Naive thymus-derived CD4-positive, alpha-beta T cell (primary cell): ENCODE results near the gene VPS4B. TPM values are rescaled to one million over a fixed set of nuclear protein-coding genes. Genes with fewer than 3 reads are reported as not detected.

ENCODE experiments used
- ATAC-seq: fragments of 150-1000 bp; cut with Tn5 transposase; 2 replicates; pipeline ENCODE4 v1.10.0; 2021; ENCODE audit warnings: mild to moderate bottlenecking, moderate library complexity
- CTCF ChIA-PET: fragments of 350-600 bp; sonication (Branson Sonifier 250); formaldehyde crosslinking; loops from one replicate; lab custom pipeline; 2021; ENCODE audit warnings: antibody characterized with exemption; lab: Charles Lee
- POLR2A ChIA-PET: fragments of 350-600 bp; sonication (Branson Sonifier 250); formaldehyde crosslinking; loops from one replicate; lab custom pipeline; 2021; ENCODE audit warnings: antibody characterized with exemption, inconsistent platforms; lab: Charles Lee
- DNase-seq, 9 donors: peaks; one replicate each; pipeline versions ENCODE4 v3.0.0 to v3.0.0-alpha.2; 2020 to 2022; ENCODE audit warnings: mixed read lengths in 1 of 9
- H3K27ac ChIP-seq: one replicate; pipeline ENCODE4 v1.7.0; 2013; ENCODE audit warnings: mild to moderate bottlenecking, low read depth, low read length, moderate library complexity
- H3K27me3 ChIP-seq, 2 donors: one replicate each; pipeline ENCODE4 v1.7.0; 2013; ENCODE audit warnings: low read length in 2 of 2, mild to moderate bottlenecking in 2 of 2, moderate library complexity in 2 of 2; ENCODE audit not compliant: control insufficient read depth in 2 of 2, insufficient read depth in 2 of 2
- H3K36me3 ChIP-seq, 3 experiments: 1 replicate in 2 of 3; 2 replicates in 1 of 3; pipeline ENCODE4 v1.7.0; 2013; ENCODE audit warnings: low read length in 3 of 3, mild to moderate bottlenecking in 3 of 3, moderate library complexity in 1 of 3; ENCODE audit not compliant: insufficient read depth in 3 of 3, control insufficient read depth in 2 of 3
- H3K4me1 ChIP-seq, 2 donors: one replicate each; pipeline ENCODE4 v1.7.0; 2013; ENCODE audit warnings: low read length in 2 of 2, mild to moderate bottlenecking in 2 of 2, moderate library complexity in 1 of 2; ENCODE audit not compliant: control insufficient read depth in 2 of 2, insufficient read depth in 2 of 2
- H3K4me3 ChIP-seq: 2 replicates; pipeline ENCODE4 v1.7.0; 2013; ENCODE audit warnings: mild to moderate bottlenecking, low read length
- H3K9me3 ChIP-seq, 3 experiments: 1 replicate in 2 of 3; 2 replicates in 1 of 3; pipeline ENCODE4 v1.7.0; 2013; ENCODE audit warnings: low read length in 3 of 3; ENCODE audit not compliant: control insufficient read depth in 2 of 3
- H3K27ac Mint-ChIP-seq, 9 donors: one replicate each; pipeline ENCODE4 v1.8.0; 2020 to 2022; ENCODE audit warnings: mixed read lengths in 9 of 9, mild to moderate bottlenecking in 8 of 9, moderate library complexity in 5 of 9, inconsistent platforms in 2 of 9
- H3K27me3 Mint-ChIP-seq, 5 donors: one replicate each; pipeline ENCODE4 v1.8.0; 2021 to 2022; ENCODE audit warnings: mixed read lengths in 5 of 5, mild to moderate bottlenecking in 1 of 5
- H3K36me3 Mint-ChIP-seq, 5 donors: one replicate each; pipeline ENCODE4 v1.8.0; 2020 to 2022; ENCODE audit warnings: mixed read lengths in 5 of 5, mild to moderate bottlenecking in 3 of 5, inconsistent platforms in 1 of 5
- H3K4me1 Mint-ChIP-seq, 7 donors: one replicate each; pipeline ENCODE4 v1.8.0; 2020 to 2022; ENCODE audit warnings: mixed read lengths in 7 of 7, mild to moderate bottlenecking in 3 of 7, inconsistent platforms in 1 of 7
- H3K4me3 Mint-ChIP-seq, 10 donors: one replicate each; pipeline ENCODE4 v1.8.0; 2020 to 2022; ENCODE audit warnings: mild to moderate bottlenecking in 10 of 10, mixed read lengths in 10 of 10, moderate library complexity in 6 of 10, inconsistent platforms in 2 of 10
- H3K9me3 Mint-ChIP-seq, 11 donors: one replicate each; pipeline ENCODE4 v1.8.0; 2020 to 2022; ENCODE audit warnings: mixed read lengths in 11 of 11, mild to moderate bottlenecking in 4 of 11, inconsistent platforms in 1 of 11, moderate library complexity in 1 of 11
- intact Hi-C, 2 donors: fragments of 100-400 bp; cut with micrococcal nuclease; formaldehyde crosslinking; loops; one replicate each; pipeline ENCODE4 v1.15.1; 2023
- polyA plus RNA-seq, 2 donors: library from polyadenylated mRNA; unstranded; fragments of 300-500 nt; fragmentation: Illumina TruSeq; gene quantifications; one replicate each; pipeline ENCODE4 v1.2.3, GENCODE V29; 2021
- total RNA-seq, 6 experiments: library from RNA in 5 of 6; stranded (reverse) in 5 of 6; gene quantifications; 1 replicate in 5 of 6; 2 replicates in 1 of 6; pipeline ENCODE4 v1.2.3 and lab custom pipeline; 2021 to 2026

The VPS4B gene
- total and polyA plus RNA-seq, 7 experiments from 2014 or later, result 47.4 to 84.6 (median 73.8) TPM

- POLR2A ChIA-PET, result no interaction called here
- Mint-ChIP-seq H3K36me3 (peaks cover 9 to 60% (median 35%) of the 10 kb centered on the region in 5 donors), H3K27ac (no peak overlapping the region), H3K27me3 (no peaks in the 10 kb centered on the region), H3K4me3 (no peak overlapping the region), H3K9me3 (no peaks in the 10 kb centered on the region), H3K4me1 (peaks cover 5 to 41% (median 34%) of the 10 kb centered on the region in 7 donors)
- peaks cover 5 to 9% of the 10 kb centered on the region in 2 donors for H3K4me1 ChIP-seq
- no peak overlapping the region for H3K4me3 ChIP-seq
- H3K27ac ChIP-seq, result no peak overlapping the region
- intact Hi-C loops, result loop anchor here in 1 of 2 donors (5.0 kb wide), 1 partner anchor 39 kb away; the partner anchor contains the start of gene KDSR
- no peak for ATAC-seq
- no peaks in the 10 kb centered on the region for H3K9me3 ChIP-seq
- H3K36me3 ChIP-seq, result peaks cover 16 to 84% (median 34%) of the 10 kb centered on the region in 3 experiments
- CTCF ChIA-PET, result no interaction called here
- H3K27me3 ChIP-seq, result no peaks in the 10 kb centered on the region
- DNase-seq, result no peak
These were observed 16.3 kb downstream of the VPS4B start for GRCh38 chr18:63405986-63406385.

- peaks cover 8 to 60% (median 34%) of the 10 kb centered on the region in 5 donors for H3K36me3 Mint-ChIP-seq
- no peak overlapping the region for H3K4me3 Mint-ChIP-seq
- H3K27ac ChIP-seq, result no peak overlapping the region
- no peak overlapping the region for H3K4me3 ChIP-seq
- intact Hi-C loops, result no loop called here
- peak overlapping the region in 2 of 9 donors; percentile 15 to 32 for H3K27ac Mint-ChIP-seq
- H3K9me3 Mint-ChIP-seq, result no peaks in the 10 kb centered on the region
- no peaks in the 10 kb centered on the region for H3K4me1 ChIP-seq
- H3K27me3 ChIP-seq, result no peaks in the 10 kb centered on the region
- ChIA-PET POLR2A (interaction anchor here (1.3 kb wide), 1 partner anchor 58 kb away, joined by 3 read pairs; no protein-coding TSS in a partner anchor), CTCF (no interaction called here)
- H3K27me3 Mint-ChIP-seq, result no peaks in the 10 kb centered on the region
- no peaks in the 10 kb centered on the region for H3K9me3 ChIP-seq
- ATAC-seq (no peak), DNase-seq (no peak)
- H3K4me1 Mint-ChIP-seq, result peaks cover 1 to 23% (median 9%) of the 10 kb centered on the region in 7 donors
- H3K36me3 ChIP-seq, result peaks cover 5 to 57% (median 25%) of the 10 kb centered on the region in 3 experiments
These were observed 19.8 kb downstream of the VPS4B start for GRCh38 chr18:63402246-63403162.

GRCh38 chr18:63399300-63399699 lies 23.0 kb downstream of the VPS4B start:
- CTCF ChIA-PET, result no interaction called here
- H3K4me3 ChIP-seq, result no peak overlapping the region
- no peaks in the 10 kb centered on the region for H3K9me3 ChIP-seq
- DNase-seq, result no peak
- H3K27ac Mint-ChIP-seq, result no peak overlapping the region
- H3K9me3 Mint-ChIP-seq, result no peaks in the 10 kb centered on the region
- H3K27me3 ChIP-seq, result no peaks in the 10 kb centered on the region
- H3K27me3 Mint-ChIP-seq, result no peaks in the 10 kb centered on the region
- intact Hi-C loops, result no loop called here
- peaks cover 8 to 50% (median 28%) of the 10 kb centered on the region in 5 donors for H3K36me3 Mint-ChIP-seq
- peaks cover 0 to 17% (median 8%) of the 10 kb centered on the region in 7 donors for H3K4me1 Mint-ChIP-seq
- H3K4me3 Mint-ChIP-seq, result no peak overlapping the region
- no peak for ATAC-seq
- POLR2A ChIA-PET, result no interaction called here
- peaks cover 13 to 67% (median 25%) of the 10 kb centered on the region in 3 experiments for H3K36me3 ChIP-seq
- no peaks in the 10 kb centered on the region for H3K4me1 ChIP-seq
- H3K27ac ChIP-seq, result no peak overlapping the region

GRCh38 chr18:63397349-63397748 lies 24.9 kb downstream of the VPS4B start:
- peaks cover 8 to 57% (median 9%) of the 10 kb centered on the region in 3 experiments for H3K36me3 ChIP-seq
- ChIA-PET CTCF (no interaction called here), POLR2A (no interaction called here)
- ATAC-seq (no peak), DNase-seq (no peak)
- no peak overlapping the region for H3K27ac Mint-ChIP-seq
- H3K27me3 Mint-ChIP-seq, result no peaks in the 10 kb centered on the region
- no peak overlapping the region for H3K4me3 Mint-ChIP-seq
- no peaks in the 10 kb centered on the region for H3K4me1 ChIP-seq
- H3K4me3 ChIP-seq, result no peak overlapping the region
- H3K9me3 Mint-ChIP-seq, result no peaks in the 10 kb centered on the region
- H3K36me3 Mint-ChIP-seq, result peaks cover 4 to 35% (median 14%) of the 10 kb centered on the region in 5 donors
- peaks cover 0 to 13% (median 8%) of the 10 kb centered on the region in 7 donors for H3K4me1 Mint-ChIP-seq
- H3K27ac ChIP-seq, result no peak overlapping the region
- no peaks in the 10 kb centered on the region for H3K9me3 ChIP-seq
- intact Hi-C loops, result no loop called here
- no peaks in the 10 kb centered on the region for H3K27me3 ChIP-seq

- CTCF ChIA-PET, result no interaction called here
- Mint-ChIP-seq H3K4me3 (no peak overlapping the region), H3K36me3 (peaks cover 4 to 30% (median 17%) of the 10 kb centered on the region in 5 donors), H3K27me3 (no peaks in the 10 kb centered on the region), H3K9me3 (no peaks in the 10 kb centered on the region), H3K27ac (no peak overlapping the region), H3K4me1 (peaks cover 0 to 8% (median 4%) of the 10 kb centered on the region in 7 donors)
- H3K27me3 ChIP-seq, result no peaks in the 10 kb centered on the region
- no peak for DNase-seq
- peaks cover 7 to 61% (median 16%) of the 10 kb centered on the region in 3 experiments for H3K36me3 ChIP-seq
- intact Hi-C loops, result loop anchor here in 1 of 2 donors (2.0 kb wide), 1 partner anchor 15 kb away; no protein-coding TSS in a partner anchor
- no peak overlapping the region for H3K4me3 ChIP-seq
- H3K9me3 ChIP-seq, result no peaks in the 10 kb centered on the region
- POLR2A ChIA-PET, result interaction anchor here (0.7 kb wide), 1 partner anchor 274 kb away, joined by 3 read pairs; no protein-coding TSS in a partner anchor
- H3K4me1 ChIP-seq, result no peaks in the 10 kb centered on the region
- no peak for ATAC-seq
- H3K27ac ChIP-seq, result no peak overlapping the region
These were observed 26.8 kb downstream of the VPS4B start for GRCh38 chr18:63395503-63395902.

- Mint-ChIP-seq H3K9me3 (no peaks in the 10 kb centered on the region), H3K27ac (no peak overlapping the region), H3K27me3 (no peaks in the 10 kb centered on the region), H3K4me3 (no peak overlapping the region), H3K4me1 (peaks cover 0 to 2% (median 0%) of the 10 kb centered on the region in 7 donors), H3K36me3 (peaks cover 4 to 26% (median 17%) of the 10 kb centered on the region in 5 donors)
- no peak overlapping the region for H3K4me3 ChIP-seq
- H3K27ac ChIP-seq, result no peak overlapping the region
- no peak for ATAC-seq
- CTCF ChIA-PET, result no interaction called here
- H3K27me3 ChIP-seq, result no peaks in the 10 kb centered on the region
- DNase-seq, result no peak
- POLR2A ChIA-PET, result interaction anchor here (0.7 kb wide), 1 partner anchor 273 kb away, joined by 3 read pairs; no protein-coding TSS in a partner anchor
- peaks cover 7 to 61% (median 16%) of the 10 kb centered on the region in 3 experiments for H3K36me3 ChIP-seq
- intact Hi-C loops, result loop anchor here in 1 of 2 donors (2.0 kb wide), 1 partner anchor 16 kb away; no protein-coding TSS in a partner anchor
- no peaks in the 10 kb centered on the region for H3K4me1 ChIP-seq
- H3K9me3 ChIP-seq, result no peaks in the 10 kb centered on the region
These were observed 27.3 kb downstream of the VPS4B start for GRCh38 chr18:63394954-63395353.
